HG03045 (cell line): ENCODE measurements around the gene RLBP1.
A peak's percentile ranks its signal among the peaks of the same experiment; 100 is the strongest.

Experiments used
- ATAC-seq: cut with Tn5 transposase; IDR thresholded peaks from one replicate; pipeline ENCODE4 v1.9.1; 2021; ENCODE audit warnings: mild to moderate bottlenecking, moderate library complexity; ENCODE audit not compliant: unreplicated experiment

Gene RLBP1

GRCh38 chr15:89179966-89180875 is 41.2 kb downstream of the RLBP1 start:
- no peak for ATAC-seq

GRCh38 chr15:89178307-89178977 is 42.9 kb downstream of the RLBP1 start:
- no peak for ATAC-seq

- no peak for ATAC-seq
These were observed 43.6 kb downstream of the RLBP1 start for GRCh38 chr15:89177633-89178306.

- ATAC-seq = no peak
These were observed 44.3 kb downstream of the RLBP1 start for GRCh38 chr15:89177116-89177515.

GRCh38 chr15:89175617-89176191 is 45.7 kb downstream of the RLBP1 start:
- no peak for ATAC-seq

GRCh38 chr15:89174476-89174875 is 46.9 kb downstream of the RLBP1 start:
- ATAC-seq = no peak

GRCh38 chr15:89172921-89173320 is 48.5 kb downstream of the RLBP1 start:
- ATAC-seq = no peak

GRCh38 chr15:89171136-89172072 is 50.0 kb downstream of the RLBP1 start:
- no peak for ATAC-seq

- ATAC-seq = no peak
These were observed 51.0 kb downstream of the RLBP1 start for GRCh38 chr15:89170364-89170763.

- ATAC-seq = no peak
These were observed 53.0 kb downstream of the RLBP1 start for GRCh38 chr15:89168316-89168833.

- peak; percentile 78 for ATAC-seq
These were observed 53.9 kb downstream of the RLBP1 start for GRCh38 chr15:89167267-89168176.

GRCh38 chr15:89165677-89166076 is 55.7 kb downstream of the RLBP1 start:
- ATAC-seq = no peak

GRCh38 chr15:89164712-89165211 is 56.6 kb downstream of the RLBP1 start:
- ATAC-seq = no peak

- no peak for ATAC-seq
These were observed 57.9 kb downstream of the RLBP1 start for GRCh38 chr15:89163271-89164055.

- ATAC-seq = no peak
These were observed 59.7 kb downstream of the RLBP1 start for GRCh38 chr15:89161666-89162065.
